H1 (cell line): Measurements from ENCODE around the gene ZNF705A. TPM values are rescaled to one million over a fixed set of nuclear protein-coding genes. Genes with fewer than 3 reads are reported as not detected.
"Not testable (repeated sequence)": the region's sequence is repeated elsewhere in the genome, so short reads cannot be mapped to it uniquely, and the experiment has no call there.

Experiments used
- CTCF ChIA-PET: fragments of 300-600 bp; sonication (Branson Sonifier 250); formaldehyde crosslinking; loops from one replicate; lab custom pipeline; 2021; ENCODE audit not compliant: partially characterized antibody; lab: Charles Lee
- POLR2A ChIA-PET: fragments of 300-600 bp; sonication (Branson Sonifier 250); formaldehyde crosslinking; loops from one replicate; lab custom pipeline; 2021; ENCODE audit warnings: inconsistent platforms; ENCODE audit not compliant: partially characterized antibody; lab: Charles Lee
- DNase-seq, 2 experiments: peaks; one replicate each; pipeline versions ENCODE4 v3.0.0 to v3.0.0-alpha.2; 2010 to 2022; ENCODE audit warnings: low spot score in 2 of 2, low read depth in 1 of 2, mixed read lengths in 1 of 2
- FAIRE-seq: peaks from 2 replicates; lab custom pipeline; 2011; peaks lifted over from hg19 to GRCh38; lab: Jason Lieb, UNC
- H2AFZ ChIP-seq: 2 replicates; pipeline ENCODE4 v1.8.1; 2012; ENCODE audit warnings: low read length, inconsistent platforms
- H2AK5ac ChIP-seq: 2 replicates; pipeline ENCODE4 v1.6.1; 2013; ENCODE audit warnings: low read depth, low read length
- H2BK120ac ChIP-seq: replicated peaks from 2 replicates; pipeline ENCODE3; 2013; ENCODE audit warnings: low read depth, low read length, inconsistent platforms
- H2BK12ac ChIP-seq: 2 replicates; pipeline ENCODE4 v1.6.1; 2013; ENCODE audit warnings: low read depth, low read length
- H2BK15ac ChIP-seq: 2 replicates; pipeline ENCODE4 v1.6.1; 2013; ENCODE audit warnings: low read length
- H2BK20ac ChIP-seq: 2 replicates; pipeline ENCODE4 v1.6.1; 2013; ENCODE audit warnings: low read length
- H2BK5ac ChIP-seq: 2 replicates; pipeline ENCODE4 v1.6.1; 2013; ENCODE audit warnings: low read depth, low read length
- H3K14ac ChIP-seq: 2 replicates; pipeline ENCODE4 v1.6.1; 2013; ENCODE audit warnings: inconsistent platforms; ENCODE audit not compliant: insufficient read length
- H3K18ac ChIP-seq: 2 replicates; pipeline ENCODE4 v1.6.1; 2013; ENCODE audit warnings: low read length; ENCODE audit errors: extremely low read depth
- H3K23ac ChIP-seq: 2 replicates; pipeline ENCODE4 v1.6.1; 2013; ENCODE audit warnings: inconsistent platforms; ENCODE audit not compliant: insufficient read length
- H3K23me2 ChIP-seq: 2 replicates; pipeline ENCODE4 v1.6.1; 2013; ENCODE audit warnings: low read depth, low read length
- H3K27ac ChIP-seq: 2 replicates; pipeline ENCODE4 v1.6.1; 2011; ENCODE audit warnings: low read depth, low read length, inconsistent platforms
- H3K27me3 ChIP-seq, 4 experiments: replicated peaks in 1 of 4; 1 replicate in 1 of 4; 2 replicates in 3 of 4; pipeline versions ENCODE4 v1.6.1 to v1.8.1; 2011 to 2013; ENCODE audit warnings: low read length in 3 of 4, mild to moderate bottlenecking in 3 of 4, inconsistent platforms in 2 of 4, mixed read lengths in 2 of 4, moderate library complexity in 1 of 4; ENCODE audit not compliant: control insufficient read depth in 3 of 4, insufficient read depth in 3 of 4; ENCODE audit errors: extremely low read depth in 1 of 4
- H3K36me3 ChIP-seq, 4 experiments: 2 replicates each; pipeline versions ENCODE4 v1.6.1 to v1.8.1; 2011 to 2013; ENCODE audit warnings: mild to moderate bottlenecking in 4 of 4, low read length in 3 of 4, moderate library complexity in 2 of 4, control low read depth in 1 of 4, inconsistent platforms in 1 of 4; ENCODE audit not compliant: insufficient read depth in 4 of 4, control insufficient read depth in 2 of 4
- H3K4ac ChIP-seq: replicated peaks from 2 replicates; pipeline ENCODE3; 2013; ENCODE audit warnings: low read length, low read depth, mixed read lengths, inconsistent platforms; ENCODE audit not compliant: insufficient read length
- H3K4me1 ChIP-seq, 4 experiments: replicated peaks in 1 of 4; 1 replicate in 1 of 4; 2 replicates in 3 of 4; pipeline versions ENCODE4 v1.6.1 to v1.8.1; 2011 to 2013; ENCODE audit warnings: low read length in 3 of 4, inconsistent platforms in 2 of 4, mixed read lengths in 1 of 4; ENCODE audit not compliant: insufficient read depth in 4 of 4, control insufficient read depth in 3 of 4
- H3K4me2 ChIP-seq, 2 experiments: 2 replicates each; pipeline versions ENCODE4 v1.6.1 to v1.8.1; 2011 to 2013; ENCODE audit warnings: low read depth in 2 of 2, low read length in 2 of 2, control low read depth in 1 of 2, inconsistent platforms in 1 of 2, mild to moderate bottlenecking in 1 of 2; ENCODE audit not compliant: insufficient read depth in 1 of 2
- H3K4me3 ChIP-seq, 4 experiments: fragments of 200-600, 300-600 bp in 1 of 4; sonication (generic), shearing (Covaris generic), sonication (Bioruptor Twin) in 1 of 4; 2 replicates each; pipeline versions ENCODE4 v1.5.1 to v1.8.1; 2011 to 2016; ENCODE audit warnings: low read length in 4 of 4, low read depth in 3 of 4, control low read depth in 2 of 4, inconsistent platforms in 2 of 4, mild to moderate bottlenecking in 2 of 4, mixed read lengths in 1 of 4, moderate library complexity in 1 of 4; ENCODE audit not compliant: insufficient read depth in 2 of 4; ENCODE audit errors: extremely low read depth in 1 of 4
- H3K56ac ChIP-seq: replicated peaks from 2 replicates; pipeline ENCODE3; 2013; ENCODE audit warnings: low read depth, mild to moderate bottlenecking, mixed read lengths, low read length, inconsistent platforms; ENCODE audit not compliant: insufficient read length
- H3K79me1 ChIP-seq: 2 replicates; pipeline ENCODE4 v1.6.1; 2013; ENCODE audit warnings: low read depth, low read length, control low read depth
- H3K79me2 ChIP-seq, 2 experiments: 2 replicates each; pipeline versions ENCODE4 v1.6.1 to v1.8.1; 2012 to 2013; ENCODE audit warnings: low read length in 2 of 2, mild to moderate bottlenecking in 2 of 2, inconsistent platforms in 1 of 2; ENCODE audit not compliant: insufficient read depth in 2 of 2, control insufficient read depth in 1 of 2
- H3K9ac ChIP-seq, 4 experiments: replicated peaks in 1 of 4; 1 replicate in 1 of 4; 2 replicates in 3 of 4; pipeline versions ENCODE4 v1.6.1 to v1.8.1; 2011 to 2013; ENCODE audit warnings: low read depth in 3 of 4, low read length in 3 of 4, control low read depth in 2 of 4, mild to moderate bottlenecking in 2 of 4, moderate library complexity in 2 of 4, inconsistent platforms in 1 of 4; ENCODE audit errors: extremely low read depth in 1 of 4
- H3K9me3 ChIP-seq, 2 experiments: 2 replicates each; pipeline versions ENCODE4 v1.6.1 to v1.8.1; 2012 to 2013; ENCODE audit warnings: mild to moderate bottlenecking in 2 of 2, moderate library complexity in 2 of 2, control low read depth in 1 of 2, inconsistent platforms in 1 of 2, low read depth in 1 of 2, low read length in 1 of 2, mixed read lengths in 1 of 2; ENCODE audit not compliant: insufficient read depth in 2 of 2
- H4K20me1 ChIP-seq, 2 experiments: replicated peaks in 1 of 2; 2 replicates each; pipeline versions ENCODE3 to v1.8.1; 2011 to 2013; ENCODE audit warnings: inconsistent platforms in 2 of 2, low read length in 2 of 2, mild to moderate bottlenecking in 1 of 2; ENCODE audit not compliant: insufficient read depth in 2 of 2, control insufficient read depth in 1 of 2
- H4K5ac ChIP-seq: 2 replicates; pipeline ENCODE4 v1.6.1; 2013; ENCODE audit warnings: low read length, low read depth, mixed read lengths, inconsistent platforms; ENCODE audit not compliant: insufficient read length
- H4K8ac ChIP-seq: 2 replicates; pipeline ENCODE4 v1.8.0; 2013; ENCODE audit warnings: mild to moderate bottlenecking, moderate library complexity, low read length, inconsistent platforms; ENCODE audit not compliant: insufficient read depth; ENCODE audit errors: extremely low read depth
- H4K91ac ChIP-seq: replicated peaks from 2 replicates; pipeline ENCODE3; 2013; ENCODE audit warnings: low read length, mixed read lengths, inconsistent platforms; ENCODE audit not compliant: insufficient read length
- KDM1A ChIP-seq: fragments of 200-600, 300-600 bp; sonication (generic); IDR thresholded peaks from 2 replicates; pipeline ENCODE4 v1.7.1; 2016; ENCODE audit warnings: mild to moderate bottlenecking, low read length, borderline replicate concordance
- WGBS, 2 experiments: shearing (Covaris generic) in 1 of 2; methylation state at CpG; one replicate each; pipeline versions ENCODE4 v1.1.6 to v1.1.7; 2013 to 2015; ENCODE audit warnings: low lambda C conversion rate in 2 of 2, mixed read lengths in 2 of 2, inconsistent platforms in 1 of 2, low coverage in 1 of 2, missing lambda C conversion rate in 1 of 2; ENCODE audit not compliant: insufficient replicate concordance in 2 of 2, insufficient coverage in 1 of 2, insufficient read length in 1 of 2; ENCODE audit errors: extremely low coverage in 1 of 2, missing lambda C conversion rate in 1 of 2; 5-methylcytosine and 5-hydroxymethylcytosine counted together
- polyA plus RNA-seq, 7 experiments: library from polyadenylated mRNA; depleted of rRNA in 3 of 7; stranded (reverse) in 5 of 7; unstranded in 2 of 7; fragments of >200 nt in 5 of 7; fragments of 200-250 nt in 2 of 7; gene quantifications; 1 replicate in 5 of 7; 2 replicates in 1 of 7; 4 replicates in 1 of 7; pipeline versions ENCODE4 v1.2.1 to v1.2.3, GENCODE V29; 2011 to 2013; ENCODE audit warnings: missing spikeins in 2 of 7, mixed read lengths in 2 of 7
- total RNA-seq: library from RNA; stranded (reverse); fragmentation: NEBNext Ultra II Directional; extraction: Animal tissue kit (Norgen Biotek cat#: 25700); gene quantifications from 2 replicates; pipeline ENCODE4 v1.2.1, GENCODE V29; 2021
- TF ChIP-seq, protein P1 (sequence below), 3 experiments: IDR thresholded peaks; 1 replicate in 2 of 3; 2 replicates in 1 of 3; pipeline versions ENCODE4 v1.5.1 to v1.6.1; 2011; ENCODE audit warnings: low read length in 3 of 3, mild to moderate bottlenecking in 3 of 3, inconsistent platforms in 2 of 3, low read depth in 1 of 3, moderate library complexity in 1 of 3; ENCODE audit not compliant: insufficient read depth in 1 of 3; ENCODE audit errors: control extremely low read depth in 1 of 3

The ZNF705A gene
- total and polyA plus RNA-seq, 2 of the 8 experiments (the other 6 are each of a cell fraction or from before 2014, with no cell fraction given), result not detected

DNA sequence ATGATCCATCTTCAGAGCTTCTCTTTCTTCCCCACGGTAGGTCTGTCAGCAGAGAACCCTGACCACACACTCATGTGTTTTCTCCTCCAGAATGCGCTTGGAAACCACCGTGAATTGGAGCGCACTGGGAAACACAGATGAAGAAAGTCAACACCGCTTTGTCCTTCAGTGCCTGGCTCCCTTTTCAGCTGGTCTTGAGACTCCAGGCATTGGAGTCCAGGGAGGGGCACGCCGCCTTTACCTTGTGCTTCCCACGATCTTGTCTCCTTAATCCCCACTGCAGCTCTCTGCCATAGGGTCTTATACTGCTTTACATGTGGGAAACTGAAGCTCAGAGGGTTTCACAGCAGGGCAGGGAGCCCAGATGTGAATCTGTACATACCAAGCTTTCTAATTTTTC lies 69.5 kb downstream of the ZNF705A start (continued):
- TF ChIP-seq, protein P1, sequence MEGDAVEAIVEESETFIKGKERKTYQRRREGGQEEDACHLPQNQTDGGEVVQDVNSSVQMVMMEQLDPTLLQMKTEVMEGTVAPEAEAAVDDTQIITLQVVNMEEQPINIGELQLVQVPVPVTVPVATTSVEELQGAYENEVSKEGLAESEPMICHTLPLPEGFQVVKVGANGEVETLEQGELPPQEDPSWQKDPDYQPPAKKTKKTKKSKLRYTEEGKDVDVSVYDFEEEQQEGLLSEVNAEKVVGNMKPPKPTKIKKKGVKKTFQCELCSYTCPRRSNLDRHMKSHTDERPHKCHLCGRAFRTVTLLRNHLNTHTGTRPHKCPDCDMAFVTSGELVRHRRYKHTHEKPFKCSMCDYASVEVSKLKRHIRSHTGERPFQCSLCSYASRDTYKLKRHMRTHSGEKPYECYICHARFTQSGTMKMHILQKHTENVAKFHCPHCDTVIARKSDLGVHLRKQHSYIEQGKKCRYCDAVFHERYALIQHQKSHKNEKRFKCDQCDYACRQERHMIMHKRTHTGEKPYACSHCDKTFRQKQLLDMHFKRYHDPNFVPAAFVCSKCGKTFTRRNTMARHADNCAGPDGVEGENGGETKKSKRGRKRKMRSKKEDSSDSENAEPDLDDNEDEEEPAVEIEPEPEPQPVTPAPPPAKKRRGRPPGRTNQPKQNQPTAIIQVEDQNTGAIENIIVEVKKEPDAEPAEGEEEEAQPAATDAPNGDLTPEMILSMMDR (IDR thresholded peaks at IDR 0.05; ENCODE audit: control extremely low read depth in 1 of 3, insufficient read depth in 1 of 3, low read depth in 1 of 3, low read length in 3 of 3), result no peak
- TF ChIP-seq KDM1A, result no peak

DNA sequence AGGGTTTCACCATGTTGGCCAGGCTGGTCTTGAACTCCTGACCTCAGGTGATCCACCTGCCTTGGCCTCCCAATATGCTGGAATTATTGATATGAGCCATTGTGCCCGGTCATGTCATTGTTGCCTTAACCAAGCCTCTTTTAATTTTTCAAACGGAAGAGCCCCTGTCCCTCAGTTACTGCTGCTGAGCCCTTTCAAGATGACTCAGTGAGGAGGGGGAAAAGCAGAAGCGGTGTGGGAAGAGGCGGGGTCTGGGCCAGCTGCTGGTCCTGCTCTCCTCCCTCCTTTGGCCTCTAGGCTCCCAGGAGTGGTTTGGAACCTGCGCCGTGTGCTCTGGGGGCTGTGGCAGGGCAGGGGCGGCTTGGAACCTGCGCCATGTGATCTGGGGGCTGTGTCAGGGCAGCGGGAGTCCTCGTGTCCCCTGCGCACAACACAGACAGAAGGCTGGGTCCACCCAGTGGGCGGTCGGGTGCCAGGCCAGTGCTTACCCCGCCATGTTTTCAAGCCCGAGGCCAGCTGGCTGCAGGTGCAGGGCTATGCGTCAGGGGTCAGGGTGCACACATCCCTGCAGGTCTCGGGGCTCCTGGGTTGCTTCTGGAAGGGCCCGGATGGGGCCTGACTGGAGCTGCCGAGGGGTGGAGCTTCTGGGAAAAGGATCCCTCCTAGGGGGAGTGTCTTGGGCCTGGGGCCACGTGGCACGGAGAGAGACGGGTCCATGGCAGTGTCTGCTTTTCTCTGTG lies 70.3 kb downstream of the ZNF705A start, which contains the start of gene FAM90A1:
TSS of gene FAM90A1 (minus strand) at position 627 of the 740 bp plus-strand sequence. CDS start 2,786 bp downstream, outside the sequence.
- H3K4me3 ChIP-seq, H2BK120ac ChIP-seq, H2AK5ac ChIP-seq, H4K5ac ChIP-seq, H4K20me1 ChIP-seq, H3K27ac ChIP-seq, FAIRE-seq, H2BK12ac ChIP-seq, H3K14ac ChIP-seq, H3K23me2 ChIP-seq, H4K8ac ChIP-seq, H2BK5ac ChIP-seq, H3K4ac ChIP-seq, H3K79me1 ChIP-seq, H3K27me3 ChIP-seq, POLR2A ChIA-PET, H3K4me2 ChIP-seq, H3K23ac ChIP-seq, H3K9me3 ChIP-seq, H3K79me2 ChIP-seq, H3K56ac ChIP-seq, H3K18ac ChIP-seq, H2BK20ac ChIP-seq, H2AFZ ChIP-seq, H3K9ac ChIP-seq, H3K36me3 ChIP-seq, CTCF ChIA-PET, H4K91ac ChIP-seq, H3K4me1 ChIP-seq: not testable (repeated sequence)
- WGBS, 2 experiments, result 91% methylated on average over 21 of the region's 22 CpGs; no CpG with 5 or more reads in 1 of the 2 experiments
- H2BK15ac ChIP-seq, result peak within 1 kb of the TSS; percentile 81; the same call in 1 of the 2 replicates
- peak in 1 of 2 experiments; percentile 51 for DNase-seq
